HuH-7 (cell line): ENCODE data around the gene FBRSL1.

Source experiments
- DNase-seq: peaks from one replicate; pipeline ENCODE4 v3.0.0; 2011; ENCODE audit warnings: low spot score

FBRSL1 gene

GRCh38 chr12:132511516-132512196 is 21.7 kb downstream of the FBRSL1 start:
- DNase-seq, result no peak

- no peak for DNase-seq
Measured at GRCh38 chr12:132512197-132513069, 22.5 kb downstream of the FBRSL1 start.

- DNase-seq, result no peak
Measured at GRCh38 chr12:132513070-132513398, 23.1 kb downstream of the FBRSL1 start.

GRCh38 chr12:132513458-132514135 is 23.6 kb downstream of the FBRSL1 start:
- no peak for DNase-seq

GRCh38 chr12:132514216-132514820 is 24.4 kb downstream of the FBRSL1 start:
- no peak for DNase-seq

- no peak for DNase-seq
Measured at GRCh38 chr12:132514838-132515237, 24.9 kb downstream of the FBRSL1 start.

GRCh38 chr12:132516095-132517012 is 26.4 kb downstream of the FBRSL1 start:
- no peak for DNase-seq

GRCh38 chr12:132517013-132517739 is 27.2 kb downstream of the FBRSL1 start:
- peak; percentile 84 for DNase-seq

- no peak for DNase-seq
Measured at GRCh38 chr12:132517740-132518100, 27.8 kb downstream of the FBRSL1 start.

- DNase-seq, result no peak
Measured at GRCh38 chr12:132518354-132518992, 28.5 kb downstream of the FBRSL1 start.

- no peak for DNase-seq
Measured at GRCh38 chr12:132520421-132521199, 30.7 kb downstream of the FBRSL1 start.

GRCh38 chr12:132521200-132521580 is 31.2 kb downstream of the FBRSL1 start:
- DNase-seq, result no peak

- DNase-seq, result no peak
Measured at GRCh38 chr12:132521712-132522292, 31.9 kb downstream of the FBRSL1 start.

GRCh38 chr12:132522592-132523380 is 32.8 kb downstream of the FBRSL1 start:
- DNase-seq, result no peak

GRCh38 chr12:132523576-132524331 is 33.8 kb downstream of the FBRSL1 start:
- DNase-seq, result peak; percentile 90

GRCh38 chr12:132524405-132524804 is 34.5 kb downstream of the FBRSL1 start:
- DNase-seq, result no peak

- DNase-seq, result no peak
Measured at GRCh38 chr12:132525011-132525832, 35.3 kb downstream of the FBRSL1 start.
